ENCODE measurements around the gene DDX19B. TPM values are rescaled to one million over a fixed set of nuclear protein-coding genes. Genes with fewer than 3 reads are reported as not detected.

DDX19B gene
- total and polyA plus RNA-seq, 2 donors (not counting 3 experiments of a cell fraction or from before 2014, with no cell fraction given) = 28.1 to 34.3 TPM

GRCh38 chr16:70304892-70305448 is 6.0 kb downstream of the DDX19B start:
- TF ChIP-seq EZH2 (IDR thresholded peaks at IDR 0.05; ENCODE audit: borderline replicate concordance, low read depth, low read length, severe bottlenecking) = no peak
- no peak for TF ChIP-seq GATA2 (IDR thresholded peaks at IDR 0.05; ENCODE audit: insufficient read depth, insufficient read length, low read depth, low read length)
- TF ChIP-seq MAX (IDR thresholded peaks at IDR 0.05; ENCODE audit: insufficient read depth, insufficient read length) = no peak
- no peak for TF ChIP-seq CTCF (IDR thresholded peaks at IDR 0.05; ENCODE audit: extremely low read depth in 1 of 2, insufficient read depth in 1 of 2, low read depth in 1 of 2, low read length in 2 of 2)
- TF ChIP-seq FOS (IDR thresholded peaks at IDR 0.05; ENCODE audit: borderline replicate concordance, insufficient read depth, low read length) = no peak
- TF ChIP-seq POLR2AphosphoS5 (IDR thresholded peaks at IDR 0.05; ENCODE audit: insufficient read depth, low read depth, low read length) = no peak
- TF ChIP-seq MYC (IDR thresholded peaks at IDR 0.05; ENCODE audit: low read depth, low read length) = no peak
- TF ChIP-seq POLR2A (IDR thresholded peaks at IDR 0.05; ENCODE audit: low read depth, low read length) = no peak
- FAIRE-seq = no peak
- Histone ChIP-seq H3K4me2 (ENCODE audit: insufficient read depth, low read length) (no peak overlapping the region), H3K9me1 (replicated peaks; ENCODE audit: control insufficient read depth, extremely low read depth, insufficient read depth, low read length) (no peaks in the 10 kb centered on the region), H2AFZ (ENCODE audit: low read depth, low read length) (no peak overlapping the region), H3K27ac (ENCODE audit: insufficient read depth, low read depth, low read length) (no peak overlapping the region), H3K9ac (replicated peaks; ENCODE audit: extremely low read depth, insufficient read depth, low read length) (no peak overlapping the region), H3K4me1 (ENCODE audit: control insufficient read depth, extremely low read depth, insufficient read depth, low read length) (peaks cover 3% of the 10 kb centered on the region), H3K27me3 (ENCODE audit: control insufficient read depth in 2 of 2, insufficient read depth in 2 of 2, low read length in 2 of 2) (no peaks in the 10 kb centered on the region), H4K20me1 (replicated peaks; ENCODE audit: control insufficient read depth, extremely low read depth, insufficient read depth, low read length) (peaks cover 2% of the 10 kb centered on the region), H3K79me2 (ENCODE audit: control insufficient read depth, insufficient read depth, low read length) (peaks cover 38% of the 10 kb centered on the region), H3K9me3 (replicated peaks; ENCODE audit: control insufficient read depth, insufficient read depth, low read length) (peaks cover 3% of the 10 kb centered on the region), H3K4me3 (replicated peaks in 1 of 3; ENCODE audit: insufficient read depth in 1 of 3, low read depth in 1 of 3, low read length in 3 of 3) (no peak overlapping the region), H3K36me3 (ENCODE audit: control insufficient read depth in 2 of 2, extremely low read depth in 1 of 2, insufficient read depth in 2 of 2, low read length in 2 of 2) (no peaks in the 10 kb centered on the region)
- CTCF ChIA-PET = no interaction called here
- dilution Hi-C loops (cut with MboI; ENCODE audit: extremely low pct_ligation_motif_present, low sequenced_read_pairs) = no loop called here
- no peak for DNase-seq (ENCODE audit: low read depth, low spot score)
- no TSS peak for BruUV-seq (replicated peaks)
- intact Hi-C loops (cut with micrococcal nuclease) = no loop called here
- POLR2A ChIA-PET = no interaction called here

All from endothelial cell of umbilical vein (primary cell).